GM19452 (cell line): Measurements from ENCODE around the gene FER.

Experiments used
- ATAC-seq: cut with Tn5 transposase; IDR thresholded peaks from one replicate; pipeline ENCODE4 v1.9.1; 2021; ENCODE audit not compliant: unreplicated experiment

Gene FER

GRCh38 chr5:109100971-109101370, 353.3 kb downstream of the FER start:
- ATAC-seq, result no peak

- no peak for ATAC-seq
These were observed 354.5 kb downstream of the FER start for GRCh38 chr5:109102096-109102690.

DNA sequence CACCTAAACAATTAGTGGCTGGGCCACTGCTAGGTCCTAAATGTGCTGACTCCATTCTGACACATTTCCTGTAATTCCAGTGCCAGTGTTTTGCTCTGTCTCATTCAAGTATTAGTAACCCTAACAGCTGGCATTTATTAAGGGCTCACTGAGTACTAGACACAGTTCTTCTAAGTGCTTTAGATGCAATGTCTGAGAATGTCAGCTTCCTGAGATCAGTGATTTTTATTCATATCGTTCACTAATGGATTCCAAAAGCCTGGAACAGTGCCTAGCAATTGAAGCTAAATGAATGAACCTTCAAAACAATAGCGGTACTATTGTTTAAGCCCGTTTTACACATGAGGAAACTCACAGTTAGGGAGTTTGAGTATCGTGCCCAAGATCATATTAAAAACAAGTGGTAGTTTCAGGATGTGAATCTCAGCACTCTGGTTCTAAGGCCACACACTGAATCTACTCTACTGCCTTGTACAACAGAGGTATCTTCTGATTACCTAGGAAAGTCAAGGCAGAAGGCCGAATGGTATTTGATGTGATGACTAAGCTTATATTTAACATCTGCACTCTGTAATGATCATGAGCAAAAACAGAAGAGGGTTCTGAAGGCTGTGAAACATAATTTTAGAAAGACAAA, 358.1 kb downstream of the FER start:
- no peak for ATAC-seq

DNA sequence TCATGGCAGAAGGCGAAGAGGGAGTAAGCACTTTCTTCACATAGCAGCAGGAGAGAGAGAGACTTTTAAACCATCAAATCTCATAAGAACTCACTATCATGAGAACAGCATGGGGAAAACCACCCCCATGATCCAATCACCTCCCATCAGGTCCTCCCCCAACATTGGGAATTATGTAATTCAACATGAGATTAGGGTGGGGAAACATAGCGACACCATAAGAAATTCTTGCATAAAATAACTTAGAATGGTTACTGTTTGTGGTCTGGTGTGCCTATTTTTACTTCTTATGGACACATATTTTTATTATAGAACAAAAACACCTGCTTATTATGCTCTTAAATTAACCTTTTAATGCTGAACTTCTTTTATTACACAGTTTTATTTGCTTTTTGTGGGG, 364.0 kb downstream of the FER start:
- no peak for ATAC-seq

- ATAC-seq, result no peak
These were observed 365.9 kb downstream of the FER start for GRCh38 chr5:109113608-109114007.

- ATAC-seq, result no peak
These were observed 373.5 kb downstream of the FER start for GRCh38 chr5:109121225-109121624.

DNA sequence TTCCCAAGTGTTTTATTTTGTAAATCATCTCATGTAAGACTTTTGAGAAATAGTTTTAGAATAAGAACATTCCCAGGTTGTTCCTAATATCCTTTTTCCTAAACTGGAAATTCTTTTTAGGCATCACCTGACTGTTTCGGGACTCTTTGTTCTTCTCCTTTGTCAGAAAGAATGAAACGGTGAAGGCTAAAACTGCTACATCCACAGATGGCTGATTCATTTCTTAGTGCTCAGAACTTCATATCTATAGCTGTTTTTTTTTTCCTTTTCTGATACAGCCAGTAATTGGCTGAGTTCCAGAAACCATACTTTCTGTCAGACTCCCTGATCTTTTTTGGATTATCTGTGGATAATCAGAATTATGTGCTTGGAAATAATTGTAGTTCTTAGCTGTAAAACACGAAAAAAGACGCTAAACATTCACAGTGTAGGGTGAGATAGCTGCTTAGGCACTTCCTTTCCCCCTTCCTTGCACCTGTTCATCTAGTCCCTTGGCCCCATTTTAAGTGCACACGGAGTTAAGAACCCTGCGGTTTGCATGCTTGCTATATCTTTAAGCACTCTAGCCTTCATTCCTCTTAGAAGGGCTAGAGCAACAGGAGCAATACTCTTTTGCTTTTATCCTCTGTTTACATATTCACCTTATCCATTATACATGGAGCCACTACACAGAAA, 378.2 kb downstream of the FER start:
- ATAC-seq, result no peak

GRCh38 chr5:109126481-109126880, 378.8 kb downstream of the FER start:
- no peak for ATAC-seq

DNA sequence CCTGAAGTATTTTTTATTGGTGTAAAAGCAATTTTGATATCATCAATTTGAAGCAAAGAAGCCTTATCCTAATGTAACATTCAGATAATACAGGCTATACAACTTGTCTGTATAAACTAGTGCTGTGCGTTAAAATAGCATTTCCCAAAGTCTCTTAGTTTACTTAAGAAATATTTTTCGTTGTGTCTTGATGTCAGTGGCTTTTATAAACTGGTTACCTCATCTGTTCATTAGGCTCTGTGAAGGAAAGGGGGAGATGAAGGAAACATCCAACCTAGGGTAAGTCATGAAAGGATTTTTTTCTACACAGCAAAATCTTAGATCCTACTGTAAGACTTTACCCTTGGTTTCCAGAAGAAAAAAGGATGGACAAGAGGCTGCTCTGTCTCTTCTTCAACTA, 389.2 kb downstream of the FER start:
- ATAC-seq, result no peak

GRCh38 chr5:109141222-109142200, 393.8 kb downstream of the FER start:
- ATAC-seq, result no peak

DNA sequence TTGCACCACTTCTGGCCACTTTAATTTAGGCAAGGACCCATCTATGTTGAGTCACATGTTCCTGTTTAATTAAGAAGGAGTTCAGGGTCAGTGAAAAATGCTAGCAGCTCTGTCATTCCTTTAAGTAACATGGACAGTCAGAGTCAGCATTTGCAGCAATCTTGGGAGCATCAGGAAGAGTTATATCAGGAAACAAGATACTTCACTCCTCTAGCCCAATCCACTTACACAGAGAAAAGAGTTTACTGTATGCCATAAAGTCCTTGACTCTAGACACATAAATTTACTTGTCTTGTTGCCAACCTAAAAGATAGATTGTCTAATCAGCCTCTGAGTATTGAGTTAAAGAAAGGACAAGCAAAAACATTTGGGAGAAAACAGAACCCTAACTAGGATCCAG, 395.3 kb downstream of the FER start:
- no peak for ATAC-seq

GRCh38 chr5:109145139-109145538, 397.4 kb downstream of the FER start:
- ATAC-seq, result no peak

DNA sequence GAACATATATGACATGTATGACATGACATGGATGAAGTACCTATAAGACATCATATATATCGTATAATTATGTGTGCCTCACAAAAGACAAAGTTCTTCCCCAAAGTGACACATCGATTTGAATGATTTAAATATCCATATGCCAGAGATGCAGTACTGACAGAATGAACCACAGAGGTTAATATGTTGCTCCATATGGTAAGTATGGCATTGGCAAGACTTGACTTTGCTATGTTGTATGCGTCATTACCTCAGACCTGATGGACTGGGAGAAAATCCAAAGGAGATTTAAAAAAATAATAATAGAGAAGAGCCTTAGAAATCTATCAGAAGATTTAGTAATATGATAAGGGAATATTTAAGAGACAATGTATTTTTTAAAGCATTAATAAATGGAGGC, 398.9 kb downstream of the FER start:
- no peak for ATAC-seq

DNA sequence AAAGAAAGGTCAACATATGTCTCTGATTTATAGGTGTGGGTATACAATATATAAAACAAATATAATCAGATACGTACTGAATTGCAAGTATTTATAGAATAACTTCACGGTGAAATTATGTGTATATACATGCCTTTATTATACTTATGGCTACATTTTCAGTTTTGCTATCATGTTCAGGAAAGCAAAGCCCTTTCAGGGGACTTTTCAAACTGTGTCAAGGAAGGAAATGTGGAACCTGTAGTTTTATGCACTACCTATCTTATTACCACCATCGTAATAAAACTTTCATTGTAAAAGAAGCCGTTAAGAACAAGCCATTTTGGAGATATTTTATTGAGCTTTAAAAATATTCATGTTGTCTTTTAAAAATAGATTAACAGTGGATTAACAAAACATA, 404.9 kb downstream of the FER start:
- no peak for ATAC-seq

- peak; percentile 79 for ATAC-seq
These were observed 407.9 kb downstream of the FER start for GRCh38 chr5:109155625-109156024.

DNA sequence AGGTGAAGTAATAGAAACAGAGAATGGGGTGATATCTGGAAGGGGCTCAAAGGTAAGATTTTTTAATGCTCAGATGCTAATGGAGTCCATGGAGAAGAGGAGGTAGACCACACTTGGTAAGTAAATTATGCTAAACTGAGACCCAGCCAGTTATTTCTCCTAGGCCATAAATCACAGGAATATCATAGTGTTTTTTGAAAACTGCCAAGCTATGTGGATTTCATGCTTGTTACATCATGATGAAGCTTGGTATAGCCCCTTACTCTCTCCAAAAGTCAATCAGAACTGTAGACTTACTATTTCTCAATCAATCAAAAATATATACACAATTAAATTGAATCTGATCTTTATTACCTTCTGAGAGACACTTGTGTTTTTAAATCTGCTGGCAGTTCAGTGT, 409.2 kb downstream of the FER start:
- no peak for ATAC-seq

- no peak for ATAC-seq
These were observed 412.8 kb downstream of the FER start for GRCh38 chr5:109160468-109160867.

DNA sequence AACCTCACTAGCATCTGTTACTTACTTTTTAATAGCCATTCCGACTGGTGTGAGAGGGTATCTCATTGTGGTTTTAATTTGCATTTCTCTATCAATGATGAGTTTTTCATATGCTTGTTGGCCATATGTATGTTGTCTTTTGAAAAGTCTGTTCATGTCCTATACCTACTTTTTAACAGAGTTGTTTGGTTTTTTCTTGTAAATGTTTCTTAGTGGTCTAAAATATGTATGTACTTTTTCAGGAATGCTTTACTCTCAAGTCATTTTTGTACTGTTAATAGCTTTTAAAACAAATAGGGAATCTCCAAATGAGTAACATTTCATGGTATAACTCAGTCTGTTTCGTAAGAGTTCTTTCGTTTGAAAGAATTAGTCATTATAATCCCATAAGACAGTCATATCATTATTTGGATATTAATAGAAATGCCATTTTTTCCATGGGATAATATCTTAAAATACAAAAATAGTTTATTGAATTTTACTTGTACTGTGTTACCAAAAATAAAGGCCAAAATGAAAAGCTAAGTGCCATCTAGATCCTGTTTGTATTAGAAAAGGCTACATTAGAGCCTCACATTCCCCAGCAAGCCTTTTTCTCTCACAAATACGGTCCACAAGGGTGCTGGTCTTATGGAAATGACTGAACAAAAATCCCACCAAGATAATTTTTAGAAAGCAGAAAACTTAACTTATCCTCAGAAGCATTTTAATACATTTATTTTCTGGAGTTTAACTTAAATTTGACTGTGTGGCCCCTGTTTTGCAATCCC, 414.4 kb downstream of the FER start:
- peak; percentile 84 for ATAC-seq

GRCh38 chr5:109163336-109163735, 415.6 kb downstream of the FER start:
- no peak for ATAC-seq

DNA sequence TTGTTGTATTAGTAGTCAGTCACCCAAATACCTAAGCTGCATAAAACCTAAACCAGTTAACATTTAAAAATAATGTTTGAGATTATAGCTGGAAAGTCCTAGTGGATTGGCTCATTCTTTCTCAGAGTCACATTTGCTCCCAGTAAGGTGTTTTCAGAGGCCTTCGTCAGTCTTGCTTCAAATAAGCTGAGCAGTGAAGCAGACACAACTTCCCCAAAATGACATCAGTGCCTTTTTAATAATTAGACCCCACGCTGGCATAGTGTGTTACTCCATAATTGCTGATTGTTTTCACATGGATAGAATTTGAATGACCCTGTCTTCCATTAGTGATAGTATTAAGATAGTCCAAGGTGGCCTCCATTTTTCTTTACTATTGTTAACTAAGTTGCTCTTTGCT, 416.3 kb downstream of the FER start:
- ATAC-seq, result no peak

DNA sequence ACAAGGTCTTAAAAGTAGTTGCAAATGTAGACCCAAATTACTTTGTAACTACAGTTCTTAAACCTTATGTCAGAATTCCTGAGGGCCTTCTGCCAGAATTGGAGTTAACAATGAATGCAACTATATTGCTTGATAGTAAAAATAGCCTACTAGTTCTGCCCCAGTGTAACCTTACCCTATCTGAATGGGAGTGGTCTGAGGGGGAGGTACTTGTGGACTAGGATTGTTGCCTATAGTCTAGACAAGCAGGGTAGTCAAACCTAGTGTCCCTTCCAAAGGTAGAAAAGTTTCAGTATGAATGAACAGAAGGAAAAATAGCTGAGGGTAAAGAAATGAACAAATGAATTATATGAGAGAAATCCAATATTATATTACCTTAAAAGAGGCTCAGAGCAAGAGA, 419.9 kb downstream of the FER start:
- ATAC-seq, result no peak
